DMS 273 treated with DMSO at 0.1 percent for 48 hours (cell line): Measurements from ENCODE around the gene TBC1D1.

Source experiments
- DNase-seq: peaks from one replicate; lab custom pipeline; 2025; lab: John Stamatoyannopoulos, UW

The TBC1D1 gene

GRCh38 chr4:38078590-38079421 lies 187.9 kb downstream of the TBC1D1 start:
- no peak for DNase-seq

DNA sequence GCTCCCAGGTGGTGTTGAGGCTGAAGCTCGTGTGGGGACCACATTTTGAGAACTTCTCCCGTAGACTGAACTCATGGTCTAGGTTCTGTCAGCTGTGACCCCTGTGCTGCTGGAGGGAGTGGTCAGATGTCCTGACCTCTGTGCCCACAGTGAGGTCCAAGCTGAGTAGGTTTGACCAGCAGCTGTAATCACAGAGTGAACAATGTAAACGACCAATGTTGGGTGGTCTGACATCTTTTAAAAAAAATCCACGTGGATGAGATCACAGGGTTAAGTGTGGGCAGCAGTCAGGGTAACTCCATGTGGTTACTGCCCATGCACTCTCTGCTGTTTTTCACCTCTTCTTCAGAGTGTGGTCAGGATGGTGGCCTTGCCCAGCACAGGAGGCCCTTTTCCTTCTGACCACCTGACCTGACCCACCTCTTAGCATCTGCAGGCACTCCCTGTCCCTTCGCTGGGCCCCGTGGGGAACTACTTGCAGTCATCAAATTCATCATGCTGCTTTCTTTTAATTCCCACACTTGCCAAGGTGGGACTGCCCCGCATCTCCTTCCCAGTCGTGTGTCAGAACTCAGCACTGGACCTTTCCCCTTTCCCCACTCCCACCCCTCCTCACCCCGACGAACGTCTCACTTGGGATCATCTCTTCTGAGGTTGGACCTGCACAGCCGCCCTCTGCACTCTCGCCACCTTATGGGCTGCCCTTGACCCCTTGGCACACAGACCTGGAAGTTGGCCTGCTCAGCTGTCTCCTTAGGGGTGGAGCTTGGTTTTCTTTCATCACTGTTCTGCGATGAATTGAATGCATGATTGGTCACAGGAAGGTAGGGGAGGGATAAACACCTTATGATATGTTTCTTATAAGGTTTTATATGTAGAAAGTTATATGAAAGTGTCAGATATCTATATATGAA lies 189.4 kb downstream of the TBC1D1 start:
- DNase-seq, result no peak

DNA sequence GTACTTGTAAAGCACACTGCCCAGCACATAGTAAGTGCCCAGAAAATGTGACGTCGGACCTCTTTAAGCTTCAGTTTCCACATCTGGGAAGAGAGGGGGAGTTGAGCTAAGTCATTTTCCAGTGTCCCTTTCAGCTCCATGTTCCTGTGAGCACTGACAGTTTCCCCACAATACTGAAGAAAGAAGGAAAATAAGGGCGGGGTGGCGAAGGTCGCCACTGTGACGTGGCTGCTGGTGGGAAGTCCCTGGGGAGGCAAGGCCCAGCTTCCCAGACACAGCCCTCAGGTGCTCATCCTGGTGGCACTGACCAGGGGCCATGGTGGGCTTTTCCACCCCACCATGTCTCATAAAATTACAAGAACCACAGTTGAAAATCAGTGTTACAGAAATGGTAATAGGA lies 191.1 kb downstream of the TBC1D1 start:
- no peak for DNase-seq

- no peak for DNase-seq
These were observed 191.8 kb downstream of the TBC1D1 start for GRCh38 chr4:38082424-38083385.

DNA sequence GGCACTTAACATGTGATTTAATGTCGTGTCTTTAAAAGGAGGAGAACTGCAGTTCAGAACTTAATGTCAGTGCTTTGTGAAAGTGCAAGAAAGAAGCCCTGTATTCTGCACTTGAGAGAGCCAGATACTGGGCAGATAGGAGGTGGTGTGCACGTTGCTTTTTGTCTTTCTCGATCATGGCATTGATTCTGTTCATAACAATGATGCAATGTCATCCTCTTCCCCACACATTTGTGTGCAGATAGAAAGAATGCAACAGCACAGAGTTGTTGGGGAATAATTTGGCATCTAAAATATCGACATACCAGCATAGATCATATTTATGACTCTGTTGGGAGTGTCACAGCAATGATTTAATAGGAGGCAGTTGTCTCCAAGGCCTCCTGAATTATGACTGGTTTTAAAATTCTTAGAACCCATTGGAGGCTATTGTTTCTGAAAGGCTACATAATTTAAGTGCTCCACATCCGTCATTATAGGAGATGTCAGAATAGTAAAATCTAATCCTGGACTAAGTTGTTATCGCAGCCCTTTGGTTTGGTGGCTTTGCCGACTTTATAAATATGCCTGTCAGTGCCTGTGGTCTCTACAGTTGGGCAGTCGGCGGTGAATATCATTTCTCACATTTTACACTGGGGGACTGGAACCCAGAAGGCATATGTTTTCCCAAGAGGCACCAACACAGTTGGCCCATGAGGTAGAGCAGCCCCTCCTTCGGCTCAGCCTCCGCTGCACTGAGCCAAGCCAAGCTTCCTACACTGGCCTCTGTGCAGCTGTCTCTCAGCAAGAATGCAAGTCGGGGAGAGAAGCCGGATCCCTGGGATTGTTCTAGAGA lies 194.2 kb downstream of the TBC1D1 start:
- no peak for DNase-seq

GRCh38 chr4:38085751-38086150 lies 194.9 kb downstream of the TBC1D1 start:
- DNase-seq, result no peak

GRCh38 chr4:38086151-38086848 lies 195.4 kb downstream of the TBC1D1 start:
- DNase-seq, result no peak

- DNase-seq, result no peak
These were observed 196.0 kb downstream of the TBC1D1 start for GRCh38 chr4:38086849-38087226.

- DNase-seq, result no peak
These were observed 197.4 kb downstream of the TBC1D1 start for GRCh38 chr4:38088321-38088720.

- DNase-seq, result no peak
These were observed 199.1 kb downstream of the TBC1D1 start for GRCh38 chr4:38089961-38090360.

DNA sequence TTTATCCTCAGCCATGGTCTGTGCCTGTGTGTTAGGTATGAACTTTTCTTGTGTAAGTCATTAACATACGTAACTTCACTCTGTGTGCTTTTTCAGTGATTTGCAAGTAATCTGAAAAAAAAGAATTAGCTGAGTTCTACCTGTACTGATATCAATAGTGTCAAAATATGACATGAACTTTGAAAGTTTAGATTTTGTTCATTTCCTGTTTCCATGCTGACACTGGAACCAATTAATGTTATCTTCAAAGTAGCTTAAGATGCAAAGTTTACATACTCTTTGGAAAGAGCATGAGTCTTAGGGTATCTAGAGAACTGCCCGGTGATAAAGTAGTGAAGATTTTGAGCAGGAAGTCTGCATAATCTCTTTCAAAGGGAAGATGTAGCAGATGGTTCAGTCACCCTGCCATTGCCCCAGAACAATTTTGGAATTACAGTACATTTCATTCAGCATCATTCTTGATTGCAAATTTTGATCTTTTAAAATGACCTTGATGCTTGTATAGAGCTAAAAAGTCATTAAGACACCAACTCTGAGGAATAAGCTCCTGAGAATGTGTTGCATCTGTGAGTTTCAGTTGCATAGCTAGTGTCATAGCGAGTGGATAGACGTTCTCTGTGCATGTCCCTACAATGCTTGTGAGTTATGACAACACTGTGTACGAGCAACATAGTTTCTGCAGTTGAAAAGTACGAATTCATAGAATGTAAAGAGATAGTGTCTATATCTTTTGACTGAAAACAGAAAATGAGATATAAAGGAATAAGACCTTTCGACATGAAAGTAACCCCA lies 199.8 kb downstream of the TBC1D1 start:
- no peak for DNase-seq

- DNase-seq, result no peak
These were observed 200.8 kb downstream of the TBC1D1 start for GRCh38 chr4:38091636-38092035.

GRCh38 chr4:38092701-38093100 lies 201.8 kb downstream of the TBC1D1 start:
- DNase-seq, result no peak

GRCh38 chr4:38094419-38094818 lies 203.5 kb downstream of the TBC1D1 start:
- peak; percentile 66 for DNase-seq

- DNase-seq, result no peak
These were observed 204.8 kb downstream of the TBC1D1 start for GRCh38 chr4:38095691-38096090.

- DNase-seq, result no peak
These were observed 206.9 kb downstream of the TBC1D1 start for GRCh38 chr4:38097818-38098217.

- DNase-seq, result no peak
These were observed 208.2 kb downstream of the TBC1D1 start for GRCh38 chr4:38099020-38099600.

GRCh38 chr4:38099908-38100407 lies 209.1 kb downstream of the TBC1D1 start:
- no peak for DNase-seq
